Neural cell (in vitro differentiated cells): ENCODE data around the gene MAGI1. TPM values are rescaled to one million over a fixed set of nuclear protein-coding genes. Genes with fewer than 3 reads are reported as not detected.
"Not testable (repeated sequence)": the region's sequence is repeated elsewhere in the genome, so short reads cannot be mapped to it uniquely, and the experiment has no call there.

Source experiments
- H2AFZ ChIP-seq: fragments of 200-600, 300-800 bp; sonication (generic), shearing (Covaris generic); 2 replicates; pipeline ENCODE4 v1.6.0; 2014; ENCODE audit warnings: low read depth, mild to moderate bottlenecking, antibody characterized with exemption, low read length, moderate library complexity
- H3F3A ChIP-seq: fragments of 200-600 bp; shearing (Covaris generic); 2 replicates; pipeline ENCODE4 v1.6.1; 2016; ENCODE audit warnings: mild to moderate bottlenecking, moderate library complexity, mixed read lengths, antibody characterized with exemption, low read length; ENCODE audit not compliant: insufficient read depth, poor library complexity, severe bottlenecking
- H3K27ac ChIP-seq: fragments of 200-600, 300-800 bp; sonication (generic), shearing (Covaris generic); 2 replicates; pipeline ENCODE4 v1.5.1; 2014; ENCODE audit warnings: mild to moderate bottlenecking, low read length, moderate library complexity
- H3K27me3 ChIP-seq: fragments of 300-800, 200-600 bp; sonication (generic), shearing (Covaris generic); 2 replicates; pipeline ENCODE4 v1.6.0; 2014; ENCODE audit warnings: mild to moderate bottlenecking, low read depth, low read length, moderate library complexity; ENCODE audit not compliant: insufficient read depth
- H3K36me3 ChIP-seq: fragments of 300-800, 200-600 bp; sonication (generic), shearing (Covaris generic); 2 replicates; pipeline ENCODE4 v1.5.1; 2014; ENCODE audit warnings: mild to moderate bottlenecking, antibody characterized with exemption, low read length, moderate library complexity; ENCODE audit not compliant: insufficient read depth
- H3K4me2 ChIP-seq: fragments of 300-800, 200-600 bp; sonication (generic), shearing (Covaris generic); 2 replicates; pipeline ENCODE4 v1.6.0; 2014; ENCODE audit warnings: mild to moderate bottlenecking, low read length
- H3K4me3 ChIP-seq: fragments of 300-800, 200-600 bp; sonication (generic), shearing (Covaris generic); 2 replicates; pipeline ENCODE4 v1.5.1; 2014; ENCODE audit warnings: mild to moderate bottlenecking, low read length, moderate library complexity
- H3K79me2 ChIP-seq: fragments of 200-600 bp; shearing (Covaris generic); replicated peaks from 2 replicates; pipeline ENCODE4 v1.6.0; 2014; ENCODE audit warnings: mild to moderate bottlenecking, low read length, moderate library complexity; ENCODE audit not compliant: insufficient read depth
- H3K9ac ChIP-seq: fragments of 300-800, 200-600 bp; sonication (generic), shearing (Covaris generic); 2 replicates; pipeline ENCODE4 v1.6.1; 2016; ENCODE audit warnings: mild to moderate bottlenecking, low read length, mixed read lengths
- H3K9me2 ChIP-seq: fragments of 200-600 bp; shearing (Covaris generic); 2 replicates; pipeline ENCODE4 v1.6.1; 2016; ENCODE audit warnings: mild to moderate bottlenecking, low read length, mixed read lengths; ENCODE audit not compliant: insufficient read depth
- H3K9me3 ChIP-seq: fragments of 200-600, 300-800 bp; sonication (generic), shearing (Covaris generic); 2 replicates; pipeline ENCODE4 v1.6.1; 2016; ENCODE audit warnings: mild to moderate bottlenecking, mixed run types, low read length, moderate library complexity, mixed read lengths
- H4K20me1 ChIP-seq: fragments of 200-600 bp; shearing (Covaris generic); 2 replicates; pipeline ENCODE4 v1.6.1; 2016; ENCODE audit warnings: mild to moderate bottlenecking, mixed run types; ENCODE audit not compliant: insufficient read depth
- CTCF ChIP-seq: fragments of 450-650 bp; IDR thresholded peaks from 2 replicates; pipeline ENCODE4 v1.5.1; 2014; ENCODE audit warnings: antibody characterized with exemption, mild to moderate bottlenecking, moderate library complexity; ENCODE audit not compliant: poor library complexity, severe bottlenecking
- EP300 ChIP-seq: fragments of 450-650 bp; conservative IDR thresholded peaks from 2 replicates; pipeline ENCODE4 v1.6.1; 2014; ENCODE audit warnings: antibody characterized with exemption, mild to moderate bottlenecking, moderate library complexity; ENCODE audit not compliant: poor library complexity, severe bottlenecking
- EZH2 ChIP-seq: fragments of 200-600, 300-800 bp; shearing (Covaris generic), sonication (generic); IDR thresholded peaks from 2 replicates; pipeline ENCODE4 v1.6.1; 2014; ENCODE audit warnings: antibody characterized with exemption, low read length, borderline replicate concordance, mild to moderate bottlenecking; ENCODE audit not compliant: insufficient read depth, poor library complexity, severe bottlenecking
- MXI1 ChIP-seq: fragments of 450-650 bp; conservative IDR thresholded peaks from 2 replicates; pipeline ENCODE4 v1.6.1; 2014; ENCODE audit warnings: antibody characterized with exemption, mild to moderate bottlenecking; ENCODE audit not compliant: poor library complexity, severe bottlenecking
- POLR2AphosphoS5 ChIP-seq: IDR thresholded peaks from 2 replicates; pipeline ENCODE4 v1.6.1; 2012
- RAD21 ChIP-seq: fragments of 450-650 bp; conservative IDR thresholded peaks from 2 replicates; pipeline ENCODE4 v1.6.1; 2014; ENCODE audit warnings: antibody characterized with exemption, mild to moderate bottlenecking, moderate library complexity
- SMC3 ChIP-seq: fragments of 450-650 bp; conservative IDR thresholded peaks from 2 replicates; pipeline ENCODE4 v1.6.1; 2014; ENCODE audit warnings: antibody characterized with exemption, mild to moderate bottlenecking, moderate library complexity; ENCODE audit not compliant: poor library complexity
- TAF1 ChIP-seq: IDR thresholded peaks from 2 replicates; pipeline ENCODE4 v1.6.1; 2012; ENCODE audit warnings: low read depth
- polyA plus RNA-seq: library from polyadenylated mRNA; depleted of rRNA; stranded (reverse); fragments of >200 nt; gene quantifications from 2 replicates; pipeline ENCODE4 v1.2.3, GENCODE V29; 2014
- TF ChIP-seq, protein P1 (sequence below): IDR thresholded peaks from 2 replicates; pipeline ENCODE4 v1.6.1; 2012; ENCODE audit warnings: borderline replicate concordance

The MAGI1 gene
- polyA plus RNA-seq, 1 donor from 2014 or later: 44.7 TPM

DNA sequence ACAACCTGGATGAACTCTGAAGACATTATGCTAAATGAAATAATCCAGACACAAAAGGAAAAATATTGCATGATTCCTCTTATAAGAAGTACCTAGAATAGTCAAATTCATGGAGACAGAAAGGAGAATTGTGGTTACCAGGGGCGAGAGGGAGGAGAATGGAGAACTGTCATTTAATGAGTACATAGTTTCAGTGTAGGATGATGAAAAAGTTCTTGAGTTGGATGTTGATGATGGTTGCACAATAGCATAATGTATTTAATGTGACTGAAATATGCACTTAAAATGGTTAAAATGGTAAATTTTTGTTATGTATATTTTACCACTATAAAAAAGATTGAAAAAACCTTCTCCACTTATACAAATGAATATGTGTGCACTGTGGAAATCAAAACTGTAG is 469.6 kb downstream of the MAGI1 start:
- Histone ChIP-seq H3K79me2 (peaks cover 28% of the 10 kb centered on the region), H3K4me3 (no peak overlapping the region), H3K27ac (no peak overlapping the region), H3K36me3 (no peaks in the 10 kb centered on the region), H3K9ac (no peak overlapping the region), H2AFZ (no peak overlapping the region), H3K9me3 (no peaks in the 10 kb centered on the region), H3K27me3 (peaks cover 2% of the 10 kb centered on the region), H3F3A (no peaks in the 10 kb centered on the region), H3K4me2 (no peak overlapping the region), H4K20me1 (no peaks in the 10 kb centered on the region), H3K9me2 (no peaks in the 10 kb centered on the region)
- TF ChIP-seq EZH2 (no peak), RAD21 (no peak), MXI1 (no peak), TAF1 (no peak), POLR2AphosphoS5 (no peak), SMC3 (no peak), EP300 (no peak)
- TF ChIP-seq, protein P1, sequence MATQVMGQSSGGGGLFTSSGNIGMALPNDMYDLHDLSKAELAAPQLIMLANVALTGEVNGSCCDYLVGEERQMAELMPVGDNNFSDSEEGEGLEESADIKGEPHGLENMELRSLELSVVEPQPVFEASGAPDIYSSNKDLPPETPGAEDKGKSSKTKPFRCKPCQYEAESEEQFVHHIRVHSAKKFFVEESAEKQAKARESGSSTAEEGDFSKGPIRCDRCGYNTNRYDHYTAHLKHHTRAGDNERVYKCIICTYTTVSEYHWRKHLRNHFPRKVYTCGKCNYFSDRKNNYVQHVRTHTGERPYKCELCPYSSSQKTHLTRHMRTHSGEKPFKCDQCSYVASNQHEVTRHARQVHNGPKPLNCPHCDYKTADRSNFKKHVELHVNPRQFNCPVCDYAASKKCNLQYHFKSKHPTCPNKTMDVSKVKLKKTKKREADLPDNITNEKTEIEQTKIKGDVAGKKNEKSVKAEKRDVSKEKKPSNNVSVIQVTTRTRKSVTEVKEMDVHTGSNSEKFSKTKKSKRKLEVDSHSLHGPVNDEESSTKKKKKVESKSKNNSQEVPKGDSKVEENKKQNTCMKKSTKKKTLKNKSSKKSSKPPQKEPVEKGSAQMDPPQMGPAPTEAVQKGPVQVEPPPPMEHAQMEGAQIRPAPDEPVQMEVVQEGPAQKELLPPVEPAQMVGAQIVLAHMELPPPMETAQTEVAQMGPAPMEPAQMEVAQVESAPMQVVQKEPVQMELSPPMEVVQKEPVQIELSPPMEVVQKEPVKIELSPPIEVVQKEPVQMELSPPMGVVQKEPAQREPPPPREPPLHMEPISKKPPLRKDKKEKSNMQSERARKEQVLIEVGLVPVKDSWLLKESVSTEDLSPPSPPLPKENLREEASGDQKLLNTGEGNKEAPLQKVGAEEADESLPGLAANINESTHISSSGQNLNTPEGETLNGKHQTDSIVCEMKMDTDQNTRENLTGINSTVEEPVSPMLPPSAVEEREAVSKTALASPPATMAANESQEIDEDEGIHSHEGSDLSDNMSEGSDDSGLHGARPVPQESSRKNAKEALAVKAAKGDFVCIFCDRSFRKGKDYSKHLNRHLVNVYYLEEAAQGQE: no peak

- Histone ChIP-seq H4K20me1 (no peaks in the 10 kb centered on the region), H3K79me2 (peaks cover 23% of the 10 kb centered on the region)
Measured at GRCh38 chr3:65568497-65568896, 470.2 kb downstream of the MAGI1 start.

GRCh38 chr3:65565744-65566143 is 473.0 kb downstream of the MAGI1 start:
- H3K79me2 ChIP-seq: peaks cover 16% of the 10 kb centered on the region
- not testable (repeated sequence) for H3K9ac ChIP-seq, H3K4me3 ChIP-seq, H3K27me3 ChIP-seq, H3K36me3 ChIP-seq, H4K20me1 ChIP-seq, H3K27ac ChIP-seq, H3K4me2 ChIP-seq, H3K9me2 ChIP-seq, H2AFZ ChIP-seq, H3F3A ChIP-seq, H3K9me3 ChIP-seq

More at GRCh38 chr3:65568497-65568896, 470.2 kb downstream of the MAGI1 start:
- Histone ChIP-seq H3F3A (no peaks in the 10 kb centered on the region), H3K9me2 (no peaks in the 10 kb centered on the region), H3K27ac (no peak overlapping the region), H3K4me2 (no peak overlapping the region), H3K4me3 (no peak overlapping the region), H3K9me3 (no peaks in the 10 kb centered on the region), H3K9ac (no peak overlapping the region), H3K27me3 (peaks cover 2% of the 10 kb centered on the region), H2AFZ (no peak overlapping the region), H3K36me3 (no peaks in the 10 kb centered on the region)
- TF ChIP-seq POLR2AphosphoS5: no peak
- TF ChIP-seq, protein P1: no peak
- TF ChIP-seq TAF1: no peak
- no peak for TF ChIP-seq CTCF
- TF ChIP-seq RAD21: no peak
- no peak for TF ChIP-seq EZH2
- no peak for TF ChIP-seq SMC3
- no peak for TF ChIP-seq EP300
- no peak for TF ChIP-seq MXI1
